HCT116 (cell line): ENCODE data around the gene DDX1. TPM values are rescaled to one million over a fixed set of nuclear protein-coding genes. Genes with fewer than 3 reads are reported as not detected.

ENCODE experiments used
- ATAC-seq: fragments of 200-7000 bp; cut with Tn5 transposase; 2 replicates; pipeline ENCODE4 v1.9.1; 2020; ENCODE audit warnings: mild to moderate bottlenecking, moderate library complexity
- BruUV-seq: library from RNA; stranded (reverse); fragments of 400-500 nt; replicated peaks from 2 replicates; lab custom pipeline; 2021; lab: Mats Ljungman, UMichigan
- CTCF ChIA-PET: fragments of 300-600 bp; sonication (Branson Sonifier 250); formaldehyde crosslinking; loops from one replicate; lab custom pipeline; 2021; ENCODE audit warnings: antibody characterized with exemption; lab: Charles Lee
- POLR2A ChIA-PET: fragments of 300-600, 350-600 bp; sonication (Branson Sonifier 250); formaldehyde crosslinking; loops from one replicate; lab custom pipeline; 2021; ENCODE audit warnings: antibody characterized with exemption; lab: Charles Lee
- RAD21 ChIA-PET, 2 experiments: fragments of 300-600 bp; sonication (Branson Sonifier 250); formaldehyde crosslinking; loops; one replicate each; lab custom pipeline; 2023; ENCODE audit warnings: low total read pairs in 2 of 2; ENCODE audit not compliant: uncharacterized antibody in 2 of 2, unreplicated experiment in 2 of 2, low non-redundant PET in 1 of 2; lab: Charles Lee
- DNase-seq: peaks from one replicate; pipeline ENCODE4 v3.0.0-alpha.2; 2010; ENCODE audit warnings: low read depth, low spot score
- H2AFZ ChIP-seq: fragments of 200-600 bp; shearing (Covaris generic), sonication (generic); 2 replicates; pipeline ENCODE4 v1.6.1; 2017; ENCODE audit warnings: low read depth, mixed run types, mixed read lengths, antibody characterized with exemption, low read length; ENCODE audit not compliant: poor library complexity, severe bottlenecking
- H3K27ac ChIP-seq: 2 replicates; pipeline ENCODE4 v1.5.1; 2012; ENCODE audit warnings: low read depth, low read length
- H3K27me3 ChIP-seq: fragments of 200-600 bp; sonication (generic); 2 replicates; pipeline ENCODE4 v1.6.1; 2016; ENCODE audit warnings: mixed run types, low read length, mixed read lengths; ENCODE audit not compliant: insufficient read depth
- H3K36me3 ChIP-seq, 2 experiments: fragments of 200-500 bp in 1 of 2; fragments of 200-600 bp in 1 of 2; sonication (Bioruptor generic) in 1 of 2; sonication (generic) in 1 of 2; 2 replicates each; pipeline versions ENCODE4 v1.5.1 to v1.6.1; 2014 to 2016; ENCODE audit warnings: low read length in 2 of 2, inconsistent platforms in 1 of 2, mixed read lengths in 1 of 2, mixed run types in 1 of 2; ENCODE audit not compliant: insufficient read depth in 2 of 2, control insufficient read depth in 1 of 2
- H3K4me1 ChIP-seq, 2 experiments: fragments of 200-600 bp in 1 of 2; sonication (generic) in 1 of 2; 2 replicates each; pipeline versions ENCODE4 v1.5.1 to v1.6.1; 2012 to 2017; ENCODE audit warnings: low read length in 2 of 2, inconsistent platforms in 1 of 2, mild to moderate bottlenecking in 1 of 2, mixed read lengths in 1 of 2, mixed run types in 1 of 2, moderate library complexity in 1 of 2; ENCODE audit not compliant: insufficient read depth in 2 of 2, control insufficient read depth in 1 of 2
- H3K4me2 ChIP-seq: fragments of 200-600 bp; sonication (generic); 2 replicates; pipeline ENCODE4 v1.6.1; 2017; ENCODE audit warnings: mixed run types, low read length, mixed read lengths
- H3K4me3 ChIP-seq, 2 experiments: fragments of 200-600 bp in 1 of 2; sonication (generic) in 1 of 2; replicated peaks in 1 of 2; 2 replicates each; pipeline ENCODE4 v1.5.1; 2011 to 2016; ENCODE audit warnings: low read length in 2 of 2, control low read depth in 1 of 2, low read depth in 1 of 2, mild to moderate bottlenecking in 1 of 2, mixed read lengths in 1 of 2, mixed run types in 1 of 2
- H3K79me2 ChIP-seq: fragments of 200-600 bp; sonication (generic); 2 replicates; pipeline ENCODE4 v1.6.1; 2017; ENCODE audit warnings: mild to moderate bottlenecking, mixed run types, low read length, moderate library complexity, mixed read lengths; ENCODE audit not compliant: insufficient read depth
- H3K9ac ChIP-seq: fragments of 200-600 bp; sonication (generic); 2 replicates; pipeline ENCODE4 v1.6.1; 2016; ENCODE audit warnings: low read length, mixed read lengths
- H3K9me2 ChIP-seq: fragments of 200-600 bp; sonication (generic), shearing (Covaris generic); 2 replicates; pipeline ENCODE4 v1.6.1; 2017; ENCODE audit warnings: mixed run types, mild to moderate bottlenecking, moderate library complexity; ENCODE audit not compliant: insufficient read depth
- H3K9me3 ChIP-seq, 2 experiments: fragments of 200-500 bp in 1 of 2; fragments of 200-600 bp in 1 of 2; sonication (Bioruptor generic) in 1 of 2; sonication (generic) in 1 of 2; 2 replicates each; pipeline ENCODE4 v1.6.1; 2014 to 2017; ENCODE audit warnings: low read length in 2 of 2, mixed read lengths in 2 of 2, inconsistent platforms in 1 of 2, low read depth in 1 of 2, mild to moderate bottlenecking in 1 of 2, mixed run types in 1 of 2, moderate library complexity in 1 of 2; ENCODE audit not compliant: control insufficient read depth in 1 of 2, insufficient read depth in 1 of 2
- H4K20me1 ChIP-seq: fragments of 200-600 bp; sonication (generic), shearing (Covaris generic); 2 replicates; pipeline ENCODE4 v1.6.1; 2017; ENCODE audit warnings: mixed run types, mild to moderate bottlenecking, moderate library complexity; ENCODE audit not compliant: insufficient read depth
- EGR1 ChIP-seq: IDR thresholded peaks from 2 replicates; pipeline ENCODE4 v1.6.1; 2012; ENCODE audit warnings: low read depth
- ELF1 ChIP-seq: IDR thresholded peaks from 2 replicates; pipeline ENCODE4 v1.6.1; 2012; ENCODE audit warnings: low read depth, borderline replicate concordance
- EZH2 ChIP-seq: fragments of 200-600 bp; sonication (generic); IDR thresholded peaks from 2 replicates; pipeline ENCODE4 v1.6.1; 2017; ENCODE audit warnings: antibody characterized with exemption, mixed run types
- EZH2phosphoT487 ChIP-seq: fragments of 200-600 bp; IDR thresholded peaks from 2 replicates; pipeline ENCODE4 v1.6.1; 2018; ENCODE audit warnings: antibody characterized with exemption, borderline replicate concordance
- FOSL1 ChIP-seq: IDR thresholded peaks from 2 replicates; pipeline ENCODE4 v1.6.1; 2012; ENCODE audit warnings: low read depth
- JUND ChIP-seq: IDR thresholded peaks from 2 replicates; pipeline ENCODE4 v1.6.1; 2012
- MAX ChIP-seq: IDR thresholded peaks from 2 replicates; pipeline ENCODE4 v1.6.1; 2012
- RAD21 ChIP-seq: IDR thresholded peaks from 2 replicates; pipeline ENCODE4 v1.6.1; 2012; ENCODE audit warnings: low read depth, mild to moderate bottlenecking
- SIN3A ChIP-seq: IDR thresholded peaks from 2 replicates; pipeline ENCODE4 v1.6.1; 2012; ENCODE audit warnings: low read depth
- SRF ChIP-seq: IDR thresholded peaks from 2 replicates; pipeline ENCODE4 v1.6.1; 2012; ENCODE audit warnings: low read depth
- TCF7L2 ChIP-seq: IDR thresholded peaks from 2 replicates; pipeline ENCODE4 v1.7.0; 2011; ENCODE audit warnings: borderline replicate concordance, inconsistent platforms; ENCODE audit not compliant: insufficient read depth, insufficient read length; ENCODE audit errors: extremely low read depth
- YY1 ChIP-seq: IDR thresholded peaks from 2 replicates; pipeline ENCODE4 v1.6.1; 2011; ENCODE audit warnings: low read length, low read depth, moderate library complexity, mild to moderate bottlenecking; ENCODE audit not compliant: insufficient replicate concordance; ENCODE audit errors: extremely low read depth
- ZBTB33 ChIP-seq: IDR thresholded peaks from 2 replicates; pipeline ENCODE4 v1.6.1; 2011; ENCODE audit warnings: mild to moderate bottlenecking, low read length, moderate library complexity; ENCODE audit not compliant: insufficient replicate concordance; ENCODE audit errors: extremely low read depth
- ZFX ChIP-seq: fragments of 450-650 bp; IDR thresholded peaks from 2 replicates; pipeline ENCODE4 v1.6.1; 2017
- intact Hi-C: fragments of 100-400 bp; cut with micrococcal nuclease; formaldehyde crosslinking; loops from 2 replicates; pipeline ENCODE4 v1.10.0; 2022
- total RNA-seq: library from RNA; stranded (reverse); gene quantifications from one replicate; pipeline ENCODE4 v1.2.1, GENCODE V29; 2021; ENCODE audit not compliant: unreplicated experiment
- TF ChIP-seq, protein P1 (sequence below): IDR thresholded peaks from 2 replicates; pipeline ENCODE4 v1.6.1; 2012; ENCODE audit warnings: low read depth
- TF ChIP-seq, protein P2 (sequence below): IDR thresholded peaks from 2 replicates; pipeline ENCODE4 v1.6.1; 2012

The DDX1 gene
- total RNA-seq, 1 experiment from 2014 or later: 117 TPM

- DNase-seq (no peak), ATAC-seq (no peak)
- POLR2A ChIA-PET: no interaction called here
- intact Hi-C loops: no loop called here
- Histone ChIP-seq H3K9me3 (no peaks in the 10 kb centered on the region), H3K27ac (no peak overlapping the region), H2AFZ (no peak overlapping the region), H3K4me2 (no peak overlapping the region), H4K20me1 (no peaks in the 10 kb centered on the region), H3K36me3 (peaks cover 0 to 17% of the 10 kb centered on the region in 2 experiments; a peak in 1 of 4 replicates), H3K4me3 (no peak overlapping the region), H3K79me2 (no peaks in the 10 kb centered on the region), H3K27me3 (no peaks in the 10 kb centered on the region), H3K4me1 (peaks cover 0 to 4% of the 10 kb centered on the region in 2 experiments; a peak in 1 of 4 replicates), H3K9ac (no peak overlapping the region), H3K9me2 (no peaks in the 10 kb centered on the region)
- TF ChIP-seq EGR1: no peak
- TF ChIP-seq, protein P1, sequence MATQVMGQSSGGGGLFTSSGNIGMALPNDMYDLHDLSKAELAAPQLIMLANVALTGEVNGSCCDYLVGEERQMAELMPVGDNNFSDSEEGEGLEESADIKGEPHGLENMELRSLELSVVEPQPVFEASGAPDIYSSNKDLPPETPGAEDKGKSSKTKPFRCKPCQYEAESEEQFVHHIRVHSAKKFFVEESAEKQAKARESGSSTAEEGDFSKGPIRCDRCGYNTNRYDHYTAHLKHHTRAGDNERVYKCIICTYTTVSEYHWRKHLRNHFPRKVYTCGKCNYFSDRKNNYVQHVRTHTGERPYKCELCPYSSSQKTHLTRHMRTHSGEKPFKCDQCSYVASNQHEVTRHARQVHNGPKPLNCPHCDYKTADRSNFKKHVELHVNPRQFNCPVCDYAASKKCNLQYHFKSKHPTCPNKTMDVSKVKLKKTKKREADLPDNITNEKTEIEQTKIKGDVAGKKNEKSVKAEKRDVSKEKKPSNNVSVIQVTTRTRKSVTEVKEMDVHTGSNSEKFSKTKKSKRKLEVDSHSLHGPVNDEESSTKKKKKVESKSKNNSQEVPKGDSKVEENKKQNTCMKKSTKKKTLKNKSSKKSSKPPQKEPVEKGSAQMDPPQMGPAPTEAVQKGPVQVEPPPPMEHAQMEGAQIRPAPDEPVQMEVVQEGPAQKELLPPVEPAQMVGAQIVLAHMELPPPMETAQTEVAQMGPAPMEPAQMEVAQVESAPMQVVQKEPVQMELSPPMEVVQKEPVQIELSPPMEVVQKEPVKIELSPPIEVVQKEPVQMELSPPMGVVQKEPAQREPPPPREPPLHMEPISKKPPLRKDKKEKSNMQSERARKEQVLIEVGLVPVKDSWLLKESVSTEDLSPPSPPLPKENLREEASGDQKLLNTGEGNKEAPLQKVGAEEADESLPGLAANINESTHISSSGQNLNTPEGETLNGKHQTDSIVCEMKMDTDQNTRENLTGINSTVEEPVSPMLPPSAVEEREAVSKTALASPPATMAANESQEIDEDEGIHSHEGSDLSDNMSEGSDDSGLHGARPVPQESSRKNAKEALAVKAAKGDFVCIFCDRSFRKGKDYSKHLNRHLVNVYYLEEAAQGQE: no peak
- TF ChIP-seq, protein P2, sequence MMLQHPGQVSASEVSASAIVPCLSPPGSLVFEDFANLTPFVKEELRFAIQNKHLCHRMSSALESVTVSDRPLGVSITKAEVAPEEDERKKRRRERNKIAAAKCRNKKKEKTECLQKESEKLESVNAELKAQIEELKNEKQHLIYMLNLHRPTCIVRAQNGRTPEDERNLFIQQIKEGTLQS: no peak
- no peak for TF ChIP-seq ZBTB33
- TF ChIP-seq ZFX: no peak
- no peak for TF ChIP-seq MAX
- no peak for TF ChIP-seq TCF7L2
- no peak for TF ChIP-seq EZH2phosphoT487
- TF ChIP-seq SIN3A: no peak
- TF ChIP-seq JUND: no peak
- no peak for TF ChIP-seq EZH2
- no peak for TF ChIP-seq FOSL1
- no peak for TF ChIP-seq ELF1
- TF ChIP-seq RAD21: no peak
- no peak for TF ChIP-seq SRF
- TF ChIP-seq YY1: no peak
- RAD21 ChIA-PET: no interaction called here
- CTCF ChIA-PET: no interaction called here
- BruUV-seq: no TSS peak
Observed at GRCh38 chr2:15640784-15641183, 49.1 kb downstream of the DDX1 start.
